KMS-11 (cell line): ENCODE measurements around the gene UPB1.

ENCODE experiments used
- H2AFZ ChIP-seq: fragments of 200-600 bp; sonication (generic); 2 replicates; pipeline ENCODE4 v1.6.1; 2016; ENCODE audit warnings: antibody characterized with exemption, mixed run types, low read depth
- H3K27ac ChIP-seq: fragments of 200-600 bp; sonication (generic); 2 replicates; pipeline ENCODE4 v1.6.1; 2016; ENCODE audit warnings: mild to moderate bottlenecking, mixed run types
- H3K27me3 ChIP-seq: fragments of 200-600 bp; sonication (generic); 2 replicates; pipeline ENCODE4 v1.6.1; 2017; ENCODE audit warnings: mild to moderate bottlenecking, low read depth, mixed run types, moderate library complexity; ENCODE audit not compliant: insufficient read depth
- H3K36me3 ChIP-seq: fragments of 200-600 bp; sonication (generic); 2 replicates; pipeline ENCODE4 v1.6.1; 2017; ENCODE audit warnings: mild to moderate bottlenecking, mixed run types; ENCODE audit not compliant: insufficient read depth
- H3K4me1 ChIP-seq: fragments of 200-600 bp; sonication (generic); 2 replicates; pipeline ENCODE4 v1.6.1; 2016; ENCODE audit warnings: mild to moderate bottlenecking, low read depth, mixed run types; ENCODE audit not compliant: poor library complexity, severe bottlenecking
- H3K4me2 ChIP-seq: fragments of 200-600 bp; sonication (generic); 2 replicates; pipeline ENCODE4 v1.7.0; 2016; ENCODE audit warnings: mild to moderate bottlenecking, mixed run types
- H3K4me3 ChIP-seq: fragments of 200-600 bp; sonication (generic); IDR thresholded peaks from 2 replicates; pipeline ENCODE4 v1.6.1; 2017; ENCODE audit warnings: low read depth, low read length, mixed read lengths; ENCODE audit not compliant: insufficient read depth
- H3K79me2 ChIP-seq: fragments of 200-600 bp; sonication (generic); 2 replicates; pipeline ENCODE4 v1.6.1; 2016; ENCODE audit warnings: low read depth, mixed run types; ENCODE audit not compliant: insufficient read depth
- H3K9ac ChIP-seq: fragments of 200-600 bp; sonication (generic); 2 replicates; pipeline ENCODE4 v1.6.1; 2016; ENCODE audit warnings: mild to moderate bottlenecking, mixed run types
- H4K20me1 ChIP-seq: fragments of 200-600 bp; sonication (generic); 2 replicates; pipeline ENCODE4 v1.6.1; 2016; ENCODE audit warnings: mild to moderate bottlenecking, mixed run types; ENCODE audit not compliant: insufficient read depth
- TF ChIP-seq, protein P1 (sequence below): fragments of 200-600 bp; sonication (generic); conservative IDR thresholded peaks from 2 replicates; pipeline ENCODE4 v1.6.1; 2017; ENCODE audit warnings: low read depth, mild to moderate bottlenecking, antibody characterized with exemption, low read length, moderate library complexity, mixed read lengths

UPB1 gene

DNA sequence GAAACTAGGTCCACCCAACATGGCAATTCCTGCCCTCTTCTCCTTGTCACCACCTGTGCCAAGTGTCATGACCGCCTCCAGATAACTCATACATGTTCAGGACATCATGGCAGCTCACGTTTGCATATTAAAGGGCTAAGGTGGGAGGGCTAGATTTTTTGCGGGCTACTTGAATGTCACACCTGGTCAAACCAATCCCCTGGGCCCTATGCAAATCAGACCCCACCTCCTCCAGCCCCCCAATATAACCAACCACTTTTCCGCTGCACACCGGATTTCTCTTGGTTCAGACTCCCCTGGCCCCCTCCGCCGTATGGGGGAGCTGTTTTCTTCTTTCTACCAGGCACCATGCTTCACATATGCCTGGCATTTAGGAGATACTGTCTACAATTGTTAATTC, 12.6 kb downstream of the UPB1 start:
- H4K20me1 ChIP-seq, result no peaks in the 10 kb centered on the region
- peaks cover 32% of the 10 kb centered on the region for H3K4me1 ChIP-seq
- H3K4me3 ChIP-seq, result no peak overlapping the region
- H3K9ac ChIP-seq, result no peak overlapping the region
- no peaks in the 10 kb centered on the region for H3K27me3 ChIP-seq
- H3K4me2 ChIP-seq, result no peak overlapping the region
- TF ChIP-seq, protein P1, sequence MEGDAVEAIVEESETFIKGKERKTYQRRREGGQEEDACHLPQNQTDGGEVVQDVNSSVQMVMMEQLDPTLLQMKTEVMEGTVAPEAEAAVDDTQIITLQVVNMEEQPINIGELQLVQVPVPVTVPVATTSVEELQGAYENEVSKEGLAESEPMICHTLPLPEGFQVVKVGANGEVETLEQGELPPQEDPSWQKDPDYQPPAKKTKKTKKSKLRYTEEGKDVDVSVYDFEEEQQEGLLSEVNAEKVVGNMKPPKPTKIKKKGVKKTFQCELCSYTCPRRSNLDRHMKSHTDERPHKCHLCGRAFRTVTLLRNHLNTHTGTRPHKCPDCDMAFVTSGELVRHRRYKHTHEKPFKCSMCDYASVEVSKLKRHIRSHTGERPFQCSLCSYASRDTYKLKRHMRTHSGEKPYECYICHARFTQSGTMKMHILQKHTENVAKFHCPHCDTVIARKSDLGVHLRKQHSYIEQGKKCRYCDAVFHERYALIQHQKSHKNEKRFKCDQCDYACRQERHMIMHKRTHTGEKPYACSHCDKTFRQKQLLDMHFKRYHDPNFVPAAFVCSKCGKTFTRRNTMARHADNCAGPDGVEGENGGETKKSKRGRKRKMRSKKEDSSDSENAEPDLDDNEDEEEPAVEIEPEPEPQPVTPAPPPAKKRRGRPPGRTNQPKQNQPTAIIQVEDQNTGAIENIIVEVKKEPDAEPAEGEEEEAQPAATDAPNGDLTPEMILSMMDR, result no peak
- H3K27ac ChIP-seq, result no peak overlapping the region
- no peaks in the 10 kb centered on the region for H3K36me3 ChIP-seq
- no peaks in the 10 kb centered on the region for H3K79me2 ChIP-seq
- no peak overlapping the region for H2AFZ ChIP-seq

DNA sequence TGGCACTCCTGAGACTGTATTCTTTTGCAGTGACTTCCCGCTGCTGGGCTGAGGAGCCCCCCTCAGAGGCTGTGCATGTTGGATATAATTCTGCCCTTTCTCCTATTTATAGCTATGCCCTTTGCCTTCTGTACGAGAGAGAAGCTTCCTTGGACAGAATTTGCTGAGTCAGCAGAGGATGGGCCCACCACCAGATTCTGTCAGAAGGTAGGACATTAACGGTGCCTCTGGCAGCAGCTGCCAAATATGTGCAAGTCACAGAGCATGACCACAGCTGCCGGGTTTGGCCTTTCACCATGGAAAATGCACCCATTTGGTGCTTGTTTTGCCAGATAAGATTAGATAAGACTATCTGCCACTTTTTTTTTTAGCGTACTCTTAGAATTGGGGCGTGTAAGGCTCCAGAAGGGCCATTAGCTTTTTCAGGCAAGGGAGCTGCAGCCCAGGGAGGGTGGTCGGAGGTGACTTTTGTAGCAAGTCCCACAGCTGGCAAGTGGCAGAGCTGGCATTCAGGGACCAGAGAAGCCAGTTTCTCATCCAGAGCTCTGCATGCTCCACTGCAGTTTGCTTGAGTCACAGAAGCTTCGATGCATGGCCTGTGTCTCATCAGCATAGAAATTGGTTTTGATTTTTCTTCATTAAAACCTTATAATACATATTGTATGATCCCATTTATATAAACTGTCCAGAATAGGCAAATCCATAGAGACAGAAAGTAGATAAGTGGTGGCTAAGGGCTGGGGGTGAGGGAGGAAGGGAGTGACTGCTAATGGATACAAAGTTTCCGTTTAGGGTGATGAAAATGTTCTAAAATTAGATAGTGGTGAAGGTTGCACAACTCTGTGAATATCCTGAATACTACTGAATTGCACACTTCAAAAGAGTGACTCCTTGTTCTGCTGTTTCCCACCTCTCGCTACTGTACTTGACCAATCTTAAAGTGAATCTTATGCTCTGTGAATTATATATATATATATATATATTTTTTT, 15.8 kb downstream of the UPB1 start:
- H2AFZ ChIP-seq, result no peak overlapping the region
- peak overlapping the region; percentile 11; the same call in 1 of the 2 replicates for H3K4me2 ChIP-seq
- no peaks in the 10 kb centered on the region for H4K20me1 ChIP-seq
- no peaks in the 10 kb centered on the region for H3K79me2 ChIP-seq
- no peaks in the 10 kb centered on the region for H3K27me3 ChIP-seq
- H3K4me3 ChIP-seq, result no peak overlapping the region
- no peaks in the 10 kb centered on the region for H3K36me3 ChIP-seq
- TF ChIP-seq, protein P1, result no peak
- H3K9ac ChIP-seq, result no peak overlapping the region
- H3K4me1 ChIP-seq, result peaks cover 24% of the 10 kb centered on the region
- H3K27ac ChIP-seq, result no peak overlapping the region

DNA sequence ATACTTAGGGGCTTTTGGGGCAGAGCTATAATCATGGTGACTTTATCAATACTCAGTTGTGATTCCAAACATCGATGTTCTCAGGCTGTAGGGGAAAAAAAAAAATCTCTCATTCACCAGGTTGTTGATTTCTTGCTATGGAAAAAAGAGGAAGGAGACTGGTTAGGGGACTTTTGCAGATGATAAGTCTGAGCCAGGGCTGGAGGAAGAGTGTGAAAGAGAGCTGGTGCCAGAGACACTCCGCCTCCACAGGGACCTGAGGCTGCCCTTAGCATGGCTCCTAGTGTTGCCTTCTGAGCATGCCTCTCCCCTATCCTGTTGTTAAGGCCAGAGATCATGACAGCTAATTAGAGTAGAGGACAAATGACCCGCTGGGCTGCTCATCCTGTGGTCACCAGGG, 16.9 kb downstream of the UPB1 start:
- no peaks in the 10 kb centered on the region for H4K20me1 ChIP-seq
- H3K4me3 ChIP-seq, result no peak overlapping the region
- no peaks in the 10 kb centered on the region for H3K27me3 ChIP-seq
- peaks cover 29% of the 10 kb centered on the region for H3K4me1 ChIP-seq
- no peaks in the 10 kb centered on the region for H3K79me2 ChIP-seq
- H3K4me2 ChIP-seq, result no peak overlapping the region
- H3K27ac ChIP-seq, result no peak overlapping the region
- no peak overlapping the region for H2AFZ ChIP-seq
- TF ChIP-seq, protein P1, result no peak
- no peaks in the 10 kb centered on the region for H3K36me3 ChIP-seq
- H3K9ac ChIP-seq, result no peak overlapping the region

DNA sequence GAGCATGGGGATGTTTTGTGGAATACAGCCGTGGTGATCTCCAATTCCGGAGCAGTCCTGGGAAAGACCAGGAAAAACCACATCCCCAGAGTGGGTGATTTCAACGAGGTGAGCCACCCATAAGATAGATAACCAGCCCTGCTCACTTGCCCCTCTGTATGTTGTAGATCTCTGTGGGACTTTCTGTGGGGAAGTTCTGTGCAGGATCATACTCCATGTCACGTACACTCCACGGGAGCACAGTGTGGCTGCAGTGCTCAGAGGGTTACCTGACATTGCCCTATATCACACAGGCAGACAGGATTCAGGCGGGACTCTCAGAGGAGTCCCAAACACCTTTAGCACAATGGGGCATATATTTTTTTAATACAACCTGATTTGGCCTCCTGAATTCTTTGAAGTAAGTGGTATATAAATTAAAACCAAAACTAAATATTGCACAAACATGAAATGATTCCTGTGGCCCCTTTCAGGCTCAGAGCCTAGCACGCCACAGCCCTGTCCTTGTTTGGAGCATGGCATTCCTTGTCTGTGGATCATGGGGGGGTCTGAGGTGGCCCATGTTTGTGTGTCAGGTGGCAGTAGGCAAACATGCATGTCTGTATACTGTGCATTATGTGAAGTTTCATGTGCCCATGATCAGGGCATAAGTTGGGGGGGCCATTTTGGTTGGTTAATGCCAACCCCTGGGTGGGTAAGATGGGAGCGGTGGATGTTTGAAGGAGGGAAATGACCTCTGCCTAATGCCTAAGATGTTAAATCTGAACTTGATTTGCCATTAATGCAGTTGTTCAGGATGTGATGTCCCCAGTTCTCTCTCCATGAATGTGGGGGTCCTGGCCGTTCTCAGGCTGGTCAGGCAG, 18.5 kb downstream of the UPB1 start:
- Histone ChIP-seq H4K20me1 (no peaks in the 10 kb centered on the region), H3K27me3 (no peaks in the 10 kb centered on the region), H3K4me2 (no peak overlapping the region), H3K27ac (no peak overlapping the region), H3K36me3 (no peaks in the 10 kb centered on the region), H3K4me3 (no peak overlapping the region), H3K4me1 (peaks cover 29% of the 10 kb centered on the region), H2AFZ (no peak overlapping the region), H3K9ac (no peak overlapping the region), H3K79me2 (no peaks in the 10 kb centered on the region)
- TF ChIP-seq, protein P1, result no peak
